IMR-90 (cell line): Measurements from ENCODE around the gene INPP5A.
"Not testable (repeated sequence)": the region's sequence is repeated elsewhere in the genome, so short reads cannot be mapped to it uniquely, and the experiment has no call there.

Experiments used
- CTCF ChIP-seq: conservative IDR thresholded peaks from 2 replicates; pipeline ENCODE4 v1.5.1; 2012; ENCODE audit warnings: mild to moderate bottlenecking, low read depth, low read length, improper control_type of control experiment
- FOS ChIP-seq: fragments of 150-350 bp; IDR thresholded peaks from 2 replicates; pipeline ENCODE4 v1.6.1; 2016; ENCODE audit warnings: low read depth, low read length
- POLR2A ChIP-seq: IDR thresholded peaks from 2 replicates; pipeline ENCODE4 v1.6.1; 2012; ENCODE audit warnings: mild to moderate bottlenecking, low read depth, low read length
- USF2 ChIP-seq: fragments of 150-350 bp; IDR thresholded peaks from 2 replicates; pipeline ENCODE4 v1.6.1; 2017; ENCODE audit warnings: mild to moderate bottlenecking, antibody characterized with exemption, low read length, low read depth

- not testable (repeated sequence) for TF ChIP-seq CTCF, USF2, POLR2A, FOS
Measured at GRCh38 chr10:132552635-132553034, 15.0 kb downstream of the INPP5A start.
